ENCODE data around the gene RIPK3.

- TF ChIP-seq POLR2A (IDR thresholded peaks at IDR 0.05): no peak
- TF ChIP-seq, protein P1, sequence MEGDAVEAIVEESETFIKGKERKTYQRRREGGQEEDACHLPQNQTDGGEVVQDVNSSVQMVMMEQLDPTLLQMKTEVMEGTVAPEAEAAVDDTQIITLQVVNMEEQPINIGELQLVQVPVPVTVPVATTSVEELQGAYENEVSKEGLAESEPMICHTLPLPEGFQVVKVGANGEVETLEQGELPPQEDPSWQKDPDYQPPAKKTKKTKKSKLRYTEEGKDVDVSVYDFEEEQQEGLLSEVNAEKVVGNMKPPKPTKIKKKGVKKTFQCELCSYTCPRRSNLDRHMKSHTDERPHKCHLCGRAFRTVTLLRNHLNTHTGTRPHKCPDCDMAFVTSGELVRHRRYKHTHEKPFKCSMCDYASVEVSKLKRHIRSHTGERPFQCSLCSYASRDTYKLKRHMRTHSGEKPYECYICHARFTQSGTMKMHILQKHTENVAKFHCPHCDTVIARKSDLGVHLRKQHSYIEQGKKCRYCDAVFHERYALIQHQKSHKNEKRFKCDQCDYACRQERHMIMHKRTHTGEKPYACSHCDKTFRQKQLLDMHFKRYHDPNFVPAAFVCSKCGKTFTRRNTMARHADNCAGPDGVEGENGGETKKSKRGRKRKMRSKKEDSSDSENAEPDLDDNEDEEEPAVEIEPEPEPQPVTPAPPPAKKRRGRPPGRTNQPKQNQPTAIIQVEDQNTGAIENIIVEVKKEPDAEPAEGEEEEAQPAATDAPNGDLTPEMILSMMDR (IDR thresholded peaks at IDR 0.05): no peak
Observed at GRCh38 chr14:24349742-24350141, 10.0 kb upstream of the RIPK3 start.

Measured in lower leg skin (tissue), 3 donors.